Measurements from ENCODE around the gene LSM3. TPM values are rescaled to one million over a fixed set of nuclear protein-coding genes. Genes with fewer than 3 reads are reported as not detected.

Gene LSM3
- total and polyA plus RNA-seq, 2 of the 4 experiments (the other 2 are of a cell fraction) = 3.4 to 11.5 TPM

DNA sequence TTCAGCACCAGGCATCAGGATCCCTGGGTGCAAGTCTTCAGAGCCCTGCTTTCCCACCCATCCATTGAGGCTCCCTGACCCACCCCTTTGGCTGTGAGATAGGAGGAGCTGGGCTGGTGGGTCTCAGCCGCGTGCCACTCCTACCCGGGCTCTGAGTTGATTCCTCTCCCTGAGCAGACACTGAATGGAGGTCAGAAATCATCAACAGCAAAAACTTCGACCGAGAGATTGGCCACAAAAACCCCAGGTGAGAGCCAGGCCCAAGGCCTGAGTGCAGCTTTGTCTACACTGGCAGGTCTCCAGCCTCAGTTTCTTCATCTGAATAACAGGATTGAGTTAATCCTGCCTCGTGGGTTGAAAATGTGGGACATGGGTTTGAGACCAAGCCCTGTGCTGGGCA is 45.9 kb upstream of the LSM3 start:
- POLR2A ChIA-PET (ENCODE audit: unreplicated experiment) = no interaction called here
- H3K36me3 ChIP-seq (ENCODE audit: control insufficient read depth, insufficient read depth, low read length) = peaks cover 82% of the 10 kb centered on the region
- no peak overlapping the region for H3K4me2 ChIP-seq (ENCODE audit: low read depth, low read length)

More for the DNA sequence above, 45.9 kb upstream of the LSM3 start:
- no peak overlapping the region for H4K8ac ChIP-seq (ENCODE audit: low read depth in 2 of 2, low read length in 2 of 2)
- no peak overlapping the region for H3K4me3 ChIP-seq (ENCODE audit: insufficient read depth, low read depth, low read length)
- H4K20me1 ChIP-seq (ENCODE audit: insufficient read depth, low read length) = peaks cover 13% of the 10 kb centered on the region
- H3K9me1 ChIP-seq (ENCODE audit: insufficient read depth, low read length) = peaks cover 11% of the 10 kb centered on the region
- H4K5ac ChIP-seq (ENCODE audit: low read depth, low read length) = no peak overlapping the region
- BruUV-seq (replicated peaks) = no TSS peak
- H3K14ac ChIP-seq (replicated peaks; ENCODE audit: low read depth, low read length) = no peak overlapping the region
- H3K4ac ChIP-seq (ENCODE audit: low read depth, low read length) = no peak overlapping the region
- no peak for ATAC-seq (ENCODE audit: low read depth)
- H3K27me3 ChIP-seq (ENCODE audit: control insufficient read depth, insufficient read depth, low read length) = no peaks in the 10 kb centered on the region
- no peak overlapping the region for H3K9ac ChIP-seq (ENCODE audit: low read depth, low read length)
- no peak overlapping the region for H2BK20ac ChIP-seq (ENCODE audit: low read depth, low read length)
- CTCF ChIA-PET = no interaction called here
- in situ Hi-C loops (cut with MboI; ENCODE audit: low sequenced_read_pairs) = loop anchor here (25.0 kb wide), 1 partner anchor 95 kb away; no protein-coding TSS in a partner anchor
- no peak overlapping the region for H3K27ac ChIP-seq (ENCODE audit: insufficient read depth, low read length)
- no peak overlapping the region for H3K56ac ChIP-seq (ENCODE audit: extremely low read depth, insufficient read depth, low read length)
- dilution Hi-C loops (cut with HindIII; ENCODE audit: low sequenced_read_pairs, unreplicated experiment) = no loop called here
- H2BK5ac ChIP-seq (ENCODE audit: low read depth, low read length, poor library complexity, severe bottlenecking) = no peak overlapping the region
- H2BK15ac ChIP-seq (ENCODE audit: low read depth, low read length) = no peak overlapping the region
- no peak overlapping the region for H4K91ac ChIP-seq (ENCODE audit: insufficient read depth, low read depth, low read length)
- 100% methylated on average over 3 of the region's 6 CpGs; no CpG with 5 or more reads in 1 of the 2 experiments for WGBS, 2 experiments (ENCODE audit: extremely low coverage in 2 of 2, insufficient read length in 1 of 2)
- no peak overlapping the region for H2AK9ac ChIP-seq (replicated peaks; ENCODE audit: low read depth, low read length, poor library complexity)
- no peak overlapping the region for H2AFZ ChIP-seq (replicated peaks; ENCODE audit: low read length, poor library complexity)
- DNase-seq = no peak
- no peak for TF ChIP-seq BHLHE40 (IDR thresholded peaks at IDR 0.05; ENCODE audit: low read depth, low read length)
- no peak for TF ChIP-seq SMC3 (IDR thresholded peaks at IDR 0.05; ENCODE audit: low read depth, low read length)
- no peak for TF ChIP-seq CEBPB (IDR thresholded peaks at IDR 0.05; ENCODE audit: low read depth, low read length)
- no peak for TF ChIP-seq RAD21 (IDR thresholded peaks at IDR 0.05; ENCODE audit: low read length)
- no peak for TF ChIP-seq MXI1 (IDR thresholded peaks at IDR 0.05; ENCODE audit: borderline replicate concordance, low read depth, low read length)
- TF ChIP-seq, protein P1, sequence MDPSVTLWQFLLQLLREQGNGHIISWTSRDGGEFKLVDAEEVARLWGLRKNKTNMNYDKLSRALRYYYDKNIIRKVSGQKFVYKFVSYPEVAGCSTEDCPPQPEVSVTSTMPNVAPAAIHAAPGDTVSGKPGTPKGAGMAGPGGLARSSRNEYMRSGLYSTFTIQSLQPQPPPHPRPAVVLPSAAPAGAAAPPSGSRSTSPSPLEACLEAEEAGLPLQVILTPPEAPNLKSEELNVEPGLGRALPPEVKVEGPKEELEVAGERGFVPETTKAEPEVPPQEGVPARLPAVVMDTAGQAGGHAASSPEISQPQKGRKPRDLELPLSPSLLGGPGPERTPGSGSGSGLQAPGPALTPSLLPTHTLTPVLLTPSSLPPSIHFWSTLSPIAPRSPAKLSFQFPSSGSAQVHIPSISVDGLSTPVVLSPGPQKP (IDR thresholded peaks at IDR 0.05; ENCODE audit: borderline replicate concordance, low read depth, low read length) = no peak
- TF ChIP-seq, protein P2, sequence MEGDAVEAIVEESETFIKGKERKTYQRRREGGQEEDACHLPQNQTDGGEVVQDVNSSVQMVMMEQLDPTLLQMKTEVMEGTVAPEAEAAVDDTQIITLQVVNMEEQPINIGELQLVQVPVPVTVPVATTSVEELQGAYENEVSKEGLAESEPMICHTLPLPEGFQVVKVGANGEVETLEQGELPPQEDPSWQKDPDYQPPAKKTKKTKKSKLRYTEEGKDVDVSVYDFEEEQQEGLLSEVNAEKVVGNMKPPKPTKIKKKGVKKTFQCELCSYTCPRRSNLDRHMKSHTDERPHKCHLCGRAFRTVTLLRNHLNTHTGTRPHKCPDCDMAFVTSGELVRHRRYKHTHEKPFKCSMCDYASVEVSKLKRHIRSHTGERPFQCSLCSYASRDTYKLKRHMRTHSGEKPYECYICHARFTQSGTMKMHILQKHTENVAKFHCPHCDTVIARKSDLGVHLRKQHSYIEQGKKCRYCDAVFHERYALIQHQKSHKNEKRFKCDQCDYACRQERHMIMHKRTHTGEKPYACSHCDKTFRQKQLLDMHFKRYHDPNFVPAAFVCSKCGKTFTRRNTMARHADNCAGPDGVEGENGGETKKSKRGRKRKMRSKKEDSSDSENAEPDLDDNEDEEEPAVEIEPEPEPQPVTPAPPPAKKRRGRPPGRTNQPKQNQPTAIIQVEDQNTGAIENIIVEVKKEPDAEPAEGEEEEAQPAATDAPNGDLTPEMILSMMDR (conservative IDR thresholded peaks at IDR 0.05; ENCODE audit: low read depth, low read length) = no peak
- TF ChIP-seq POLR2A (IDR thresholded peaks at IDR 0.05; ENCODE audit: low read depth, low read length) = no peak
- no peak for TF ChIP-seq RFX5 (IDR thresholded peaks at IDR 0.05; ENCODE audit: low read depth, low read length)
- TF ChIP-seq, protein P3, sequence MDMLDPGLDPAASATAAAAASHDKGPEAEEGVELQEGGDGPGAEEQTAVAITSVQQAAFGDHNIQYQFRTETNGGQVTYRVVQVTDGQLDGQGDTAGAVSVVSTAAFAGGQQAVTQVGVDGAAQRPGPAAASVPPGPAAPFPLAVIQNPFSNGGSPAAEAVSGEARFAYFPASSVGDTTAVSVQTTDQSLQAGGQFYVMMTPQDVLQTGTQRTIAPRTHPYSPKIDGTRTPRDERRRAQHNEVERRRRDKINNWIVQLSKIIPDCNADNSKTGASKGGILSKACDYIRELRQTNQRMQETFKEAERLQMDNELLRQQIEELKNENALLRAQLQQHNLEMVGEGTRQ (IDR thresholded peaks at IDR 0.05; ENCODE audit: low read depth, low read length) = no peak
- no peak for TF ChIP-seq CHD1 (IDR thresholded peaks at IDR 0.05; ENCODE audit: low read depth, low read length)
- no peak for TF ChIP-seq MAZ (IDR thresholded peaks at IDR 0.05; ENCODE audit: borderline replicate concordance, low read depth, low read length)
- no peak for TF ChIP-seq NFE2L2 (IDR thresholded peaks at IDR 0.05; ENCODE audit: low read depth, low read length)
- no peak for TF ChIP-seq FOS (IDR thresholded peaks at IDR 0.05; ENCODE audit: low read depth, low read length)
- TF ChIP-seq RCOR1 (IDR thresholded peaks at IDR 0.05; ENCODE audit: insufficient replicate concordance, low read length) = no peak
- H3K4me1 ChIP-seq (ENCODE audit: control insufficient read depth, insufficient read depth, low read length) = no peaks in the 10 kb centered on the region
- no peak overlapping the region for H2BK120ac ChIP-seq (ENCODE audit: low read depth, low read length)
- no peak overlapping the region for H2AK5ac ChIP-seq (ENCODE audit: low read depth, low read length)
- no peak overlapping the region for H3K18ac ChIP-seq (ENCODE audit: low read depth, low read length)
- intact Hi-C loops (cut with micrococcal nuclease) = no loop called here
- H3K79me1 ChIP-seq (ENCODE audit: low read depth in 1 of 2, low read length in 2 of 2) = peaks cover 12 to 44% of the 10 kb centered on the region in 2 experiments
- H3K23ac ChIP-seq (ENCODE audit: low read depth, low read length) = no peak overlapping the region
- no peaks in the 10 kb centered on the region for H3K9me3 ChIP-seq (ENCODE audit: control insufficient read depth, insufficient read depth, low read length)
